ENCODE results near the gene TM7SF2.

TM7SF2 gene

GRCh38 chr11:65124480-65125196, 13.0 kb downstream of the TM7SF2 start:
- intact Hi-C loops (cut with DNase I) = loop anchor here (10.0 kb wide), 1 partner anchor 320 kb away; the partner anchor contains the start of gene MAP4K2
- DNase-seq = no peak

- no peak for DNase-seq
- intact Hi-C loops (cut with DNase I) = loop anchor here (10.0 kb wide), 1 partner anchor 321 kb away; the partner anchor contains the start of gene MAP4K2
Measured at GRCh38 chr11:65125197-65126056, 13.8 kb downstream of the TM7SF2 start.

- intact Hi-C loops (cut with DNase I) = loop anchor here (10.0 kb wide), 1 partner anchor 322 kb away; the partner anchor contains the start of gene MAP4K2
Measured at GRCh38 chr11:65126624-65127274, 15.1 kb downstream of the TM7SF2 start.

GRCh38 chr11:65127473-65128181, 16.0 kb downstream of the TM7SF2 start:
- intact Hi-C loops (cut with DNase I) = loop anchor here (10.0 kb wide), 1 partner anchor 323 kb away; the partner anchor contains the start of gene MAP4K2
- DNase-seq = no peak

More at GRCh38 chr11:65126624-65127274, 15.1 kb downstream of the TM7SF2 start:
- no peak for DNase-seq

- intact Hi-C loops (cut with DNase I) = loop anchor here (10.0 kb wide), 1 partner anchor 324 kb away; the partner anchor contains the start of gene MAP4K2
Measured at GRCh38 chr11:65128182-65129145, 16.8 kb downstream of the TM7SF2 start.

GRCh38 chr11:65129649-65130441, 18.2 kb downstream of the TM7SF2 start:
- intact Hi-C loops (cut with DNase I) = loop anchor here (10.0 kb wide), 1 partner anchor 325 kb away; the partner anchor contains the start of gene MAP4K2
- DNase-seq = no peak

More at GRCh38 chr11:65128182-65129145, 16.8 kb downstream of the TM7SF2 start:
- no peak for DNase-seq

GRCh38 chr11:65130631-65131416, 19.2 kb downstream of the TM7SF2 start:
- intact Hi-C loops (cut with DNase I) = no loop called here
- no peak for DNase-seq

GRCh38 chr11:65131417-65131776, 19.7 kb downstream of the TM7SF2 start:
- no peak for DNase-seq
- intact Hi-C loops (cut with DNase I) = no loop called here

GRCh38 chr11:65131895-65132237, 20.2 kb downstream of the TM7SF2 start:
- no peak for DNase-seq
- intact Hi-C loops (cut with DNase I) = no loop called here

- DNase-seq = no peak
- intact Hi-C loops (cut with DNase I) = no loop called here
Measured at GRCh38 chr11:65132238-65132987, 20.7 kb downstream of the TM7SF2 start.

- intact Hi-C loops (cut with DNase I) = no loop called here
- DNase-seq = peak in 4 of 42 donors; percentile 33 to 45 (median 35)
Measured at GRCh38 chr11:65132988-65133700, 21.5 kb downstream of the TM7SF2 start.

- no peak for DNase-seq
- intact Hi-C loops (cut with DNase I) = no loop called here
Measured at GRCh38 chr11:65133724-65134123, 22.1 kb downstream of the TM7SF2 start.

- intact Hi-C loops (cut with DNase I) = no loop called here
- peak; percentile 85 to 97 (median 94) for DNase-seq
Measured at GRCh38 chr11:65134240-65134951, 22.7 kb downstream of the TM7SF2 start, which contains the start of gene SYVN1. Gene SYVN1, minus strand, starts transcription at chr11:65134519. Its CDS starts 918 bp downstream, at chr11:65133601.

Data from head of caudate nucleus (tissue), 42 donors.